H9 (cell line): ENCODE data around the gene TMEM132C. TPM values are rescaled to one million over a fixed set of nuclear protein-coding genes. Genes with fewer than 3 reads are reported as not detected.

Experiments used
- DNase-seq: peaks from one replicate; pipeline ENCODE4 v3.0.0-alpha.2; 2017
- H2AFZ ChIP-seq: one replicate; pipeline ENCODE4 v1.6.1; 2013; ENCODE audit warnings: mild to moderate bottlenecking, low read length, control low read depth, moderate library complexity
- H2AK5ac ChIP-seq: 2 replicates; pipeline ENCODE4 v1.6.1; 2013; ENCODE audit warnings: low read length, control low read depth, mixed read lengths; ENCODE audit not compliant: insufficient read length
- H2BK120ac ChIP-seq: one replicate; pipeline ENCODE4 v1.6.1; 2013; ENCODE audit warnings: low read depth, mild to moderate bottlenecking, low read length, control low read depth, inconsistent platforms; ENCODE audit not compliant: poor library complexity, severe bottlenecking
- H2BK12ac ChIP-seq: 2 replicates; pipeline ENCODE4 v1.6.1; 2013; ENCODE audit warnings: low read length, control low read depth, mixed read lengths, low read depth; ENCODE audit not compliant: insufficient read length
- H2BK15ac ChIP-seq: 2 replicates; pipeline ENCODE4 v1.6.1; 2013; ENCODE audit warnings: low read depth, low read length, control low read depth
- H2BK20ac ChIP-seq: one replicate; pipeline ENCODE4 v1.6.1; 2013; ENCODE audit warnings: low read depth, mild to moderate bottlenecking, low read length, control low read depth, inconsistent platforms; ENCODE audit not compliant: poor library complexity, severe bottlenecking
- H2BK5ac ChIP-seq: 2 replicates; pipeline ENCODE4 v1.6.1; 2013; ENCODE audit warnings: low read length, control low read depth, mixed read lengths; ENCODE audit not compliant: insufficient read length
- H3K14ac ChIP-seq: 2 replicates; pipeline ENCODE4 v1.6.1; 2013; ENCODE audit warnings: low read length, control low read depth; ENCODE audit not compliant: insufficient read depth
- H3K18ac ChIP-seq: 2 replicates; pipeline ENCODE4 v1.6.1; 2013; ENCODE audit warnings: low read depth, mild to moderate bottlenecking, mixed read lengths, low read length, control low read depth; ENCODE audit not compliant: insufficient read length
- H3K23ac ChIP-seq: 2 replicates; pipeline ENCODE4 v1.6.1; 2013; ENCODE audit warnings: low read length, control low read depth, mixed read lengths, low read depth; ENCODE audit not compliant: insufficient read length
- H3K23me2 ChIP-seq: 2 replicates; pipeline ENCODE4 v1.6.1; 2013; ENCODE audit warnings: low read depth, mild to moderate bottlenecking, mixed read lengths, low read length, control low read depth; ENCODE audit not compliant: insufficient read length, poor library complexity, severe bottlenecking
- H3K27ac ChIP-seq: 2 replicates; pipeline ENCODE4 v1.5.1; 2013; ENCODE audit warnings: low read length, control low read depth, mixed read lengths, low read depth; ENCODE audit not compliant: insufficient read length
- H3K27me3 ChIP-seq: 2 replicates; pipeline ENCODE4 v1.6.1; 2013; ENCODE audit warnings: low read length, control low read depth, inconsistent platforms; ENCODE audit not compliant: insufficient read depth
- H3K4ac ChIP-seq: 2 replicates; pipeline ENCODE4 v1.6.1; 2013; ENCODE audit warnings: low read depth, mild to moderate bottlenecking, control low read depth, inconsistent platforms, low read length, moderate library complexity
- H3K4me1 ChIP-seq: 2 replicates; pipeline ENCODE4 v1.6.1; 2013; ENCODE audit warnings: low read length, control low read depth, inconsistent platforms; ENCODE audit not compliant: insufficient read depth
- H3K4me2 ChIP-seq: 2 replicates; pipeline ENCODE4 v1.6.1; 2013; ENCODE audit warnings: low read length, control low read depth, mixed read lengths; ENCODE audit not compliant: insufficient read length, insufficient read depth
- H3K56ac ChIP-seq: 2 replicates; pipeline ENCODE4 v1.6.1; 2013; ENCODE audit warnings: low read depth, mild to moderate bottlenecking, mixed read lengths, low read length, control low read depth; ENCODE audit not compliant: insufficient read length
- H3K79me1 ChIP-seq: 2 replicates; pipeline ENCODE4 v1.6.1; 2013; ENCODE audit warnings: low read depth, mild to moderate bottlenecking, moderate library complexity, low read length, control low read depth, inconsistent platforms; ENCODE audit not compliant: insufficient read depth, poor library complexity, severe bottlenecking
- H3K79me2 ChIP-seq: 2 replicates; pipeline ENCODE4 v1.6.1; 2013; ENCODE audit warnings: low read length, control low read depth, inconsistent platforms; ENCODE audit not compliant: insufficient read depth
- H3K9ac ChIP-seq: 2 replicates; pipeline ENCODE4 v1.6.1; 2013; ENCODE audit warnings: low read length, control low read depth, mixed read lengths; ENCODE audit not compliant: insufficient read length; ENCODE audit errors: extremely low read depth
- H3K9me3 ChIP-seq: one replicate; pipeline ENCODE4 v1.6.1; 2013; ENCODE audit warnings: low read depth, low read length, inconsistent platforms; ENCODE audit not compliant: control insufficient read depth
- H3T11ph ChIP-seq: one replicate; pipeline ENCODE4 v1.6.1; 2013; ENCODE audit warnings: mild to moderate bottlenecking, low read length, control low read depth, inconsistent platforms
- H4K20me1 ChIP-seq: one replicate; pipeline ENCODE4 v1.6.1; 2013; ENCODE audit not compliant: control insufficient read depth, insufficient read length, insufficient read depth
- H4K5ac ChIP-seq: 2 replicates; pipeline ENCODE4 v1.6.1; 2013; ENCODE audit warnings: low read depth, mild to moderate bottlenecking, mixed read lengths, low read length, control low read depth; ENCODE audit not compliant: insufficient read length
- H4K8ac ChIP-seq: replicated peaks from 2 replicates; pipeline ENCODE4 v1.6.1; 2013; ENCODE audit warnings: low read length, control low read depth, mixed read lengths, low read depth; ENCODE audit not compliant: insufficient read length
- H4K91ac ChIP-seq: 2 replicates; pipeline ENCODE4 v1.6.1; 2013; ENCODE audit warnings: low read depth, mild to moderate bottlenecking, moderate library complexity, mixed read lengths, low read length, control low read depth; ENCODE audit not compliant: insufficient read length
- H3K27ac Mint-ChIP-seq, 3 experiments: 2 replicates in 2 of 3; 3 replicates in 1 of 3; pipeline ENCODE4 v1.8.0; 2020 to 2021; ENCODE audit warnings: mixed read lengths in 3 of 3, mild to moderate bottlenecking in 1 of 3, moderate library complexity in 1 of 3
- H3K27me3 Mint-ChIP-seq: 2 replicates; pipeline ENCODE4 v1.8.0; 2021; ENCODE audit warnings: low read depth, mild to moderate bottlenecking, moderate library complexity, mixed read lengths
- H3K36me3 Mint-ChIP-seq, 3 experiments: 2 replicates in 2 of 3; 3 replicates in 1 of 3; pipeline ENCODE4 v1.8.0; 2020 to 2021; ENCODE audit warnings: low read depth in 3 of 3, mixed read lengths in 3 of 3; ENCODE audit not compliant: insufficient read depth in 1 of 3
- H3K4me1 Mint-ChIP-seq, 2 experiments: 2 replicates each; pipeline ENCODE4 v1.8.0; 2020; ENCODE audit warnings: mixed read lengths in 2 of 2
- H3K4me3 Mint-ChIP-seq, 2 experiments: 2 replicates in 1 of 2; 3 replicates in 1 of 2; pipeline ENCODE4 v1.8.0; 2020 to 2021; ENCODE audit warnings: mild to moderate bottlenecking in 2 of 2, mixed read lengths in 2 of 2, moderate library complexity in 1 of 2
- H3K9me3 Mint-ChIP-seq, 2 experiments: 2 replicates in 1 of 2; 3 replicates in 1 of 2; pipeline ENCODE4 v1.8.0; 2020; ENCODE audit warnings: mild to moderate bottlenecking in 2 of 2, mixed read lengths in 2 of 2, moderate library complexity in 1 of 2
- WGBS: extraction: QIAGEN DNeasy Blood & Tissue Kit; methylation state at CpG from one replicate; pipeline ENCODE4 v1.1.7; 2013; ENCODE audit warnings: missing lambda C conversion rate, low lambda C conversion rate, mixed read lengths; ENCODE audit not compliant: insufficient read length; ENCODE audit errors: extremely low coverage; 5-methylcytosine and 5-hydroxymethylcytosine counted together
- total RNA-seq: library from RNA; stranded (reverse); gene quantifications from 2 replicates; pipeline ENCODE4 v1.2.1, GENCODE V29; 2021
- TF ChIP-seq, protein P1 (sequence below): fragments of 200-600 bp; sonication (generic); conservative IDR thresholded peaks from 3 replicates; pipeline ENCODE4 v1.8.0; 2021; ENCODE audit warnings: antibody characterized with exemption, mild to moderate bottlenecking

The TMEM132C gene
- total RNA-seq, 1 experiment from 2014 or later = 0.22 TPM

DNA sequence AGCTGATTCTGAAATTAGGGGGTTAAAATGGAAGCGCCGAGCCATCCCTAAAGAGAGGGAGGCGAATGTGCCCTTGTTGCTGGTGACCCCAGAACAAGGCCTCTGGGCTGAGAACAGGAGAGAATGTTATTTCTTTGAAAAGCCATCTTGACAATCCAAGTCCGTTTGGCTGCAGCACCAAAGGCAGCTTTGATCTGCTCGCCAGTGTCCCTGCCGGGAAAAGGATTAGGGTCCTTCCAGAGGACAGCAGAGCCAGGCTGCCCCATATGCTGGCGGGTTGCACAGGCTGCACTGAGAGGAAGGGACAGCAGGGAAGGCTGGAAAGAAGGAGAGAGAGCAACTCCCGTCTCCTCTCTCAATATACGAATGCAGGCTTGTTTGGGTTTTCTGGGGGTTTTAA lies 141.7 kb downstream of the TMEM132C start:
- H2BK5ac ChIP-seq = no peak overlapping the region
- no peak overlapping the region for H2AFZ ChIP-seq
- H2BK20ac ChIP-seq = no peak overlapping the region
- H2BK12ac ChIP-seq = no peak overlapping the region
- H3K9me3 Mint-ChIP-seq = peaks cover 0 to 3% of the 10 kb centered on the region in 2 experiments; a peak in 1 of 5 replicates
- H4K91ac ChIP-seq = no peak overlapping the region
- no peaks in the 10 kb centered on the region for H3K4me1 ChIP-seq
- H3K4me3 Mint-ChIP-seq = no peak overlapping the region
- no CpG with 5 or more reads among the region's 9 CpGs for WGBS
- H3K4me1 Mint-ChIP-seq = peaks cover 9 to 10% of the 10 kb centered on the region in 2 experiments
- no peak overlapping the region for H3K56ac ChIP-seq
- H2BK15ac ChIP-seq = no peak overlapping the region
- H3K4me2 ChIP-seq = no peak overlapping the region
- no peak overlapping the region for H3K4ac ChIP-seq
- no peak overlapping the region for H3K14ac ChIP-seq
- H3K79me2 ChIP-seq = no peaks in the 10 kb centered on the region
- H2BK120ac ChIP-seq = no peak overlapping the region
- H3K23ac ChIP-seq = no peak overlapping the region
- H3K79me1 ChIP-seq = no peaks in the 10 kb centered on the region
- peaks cover 3% of the 10 kb centered on the region; the same call in 1 of the 2 replicates for H3K27me3 ChIP-seq
- H3K18ac ChIP-seq = no peak overlapping the region
- peaks cover 3% of the 10 kb centered on the region for H3K23me2 ChIP-seq
- peaks cover 39% of the 10 kb centered on the region for H3K27me3 Mint-ChIP-seq
- H3K27ac Mint-ChIP-seq = peak overlapping the region in 1 of 3 experiments; percentile 7; a peak in 1 of 7 replicates
- peaks cover 0 to 10% (median 1%) of the 10 kb centered on the region in 3 experiments; a peak in 1 of 7 replicates for H3K36me3 Mint-ChIP-seq
- no peak overlapping the region for H3K27ac ChIP-seq
- no peak overlapping the region for H4K5ac ChIP-seq
- H3K9me3 ChIP-seq = no peaks in the 10 kb centered on the region
- no peak overlapping the region for H4K8ac ChIP-seq
- H4K20me1 ChIP-seq = no peaks in the 10 kb centered on the region
- no peak overlapping the region for H3K9ac ChIP-seq
- DNase-seq = no peak
- TF ChIP-seq, protein P1, sequence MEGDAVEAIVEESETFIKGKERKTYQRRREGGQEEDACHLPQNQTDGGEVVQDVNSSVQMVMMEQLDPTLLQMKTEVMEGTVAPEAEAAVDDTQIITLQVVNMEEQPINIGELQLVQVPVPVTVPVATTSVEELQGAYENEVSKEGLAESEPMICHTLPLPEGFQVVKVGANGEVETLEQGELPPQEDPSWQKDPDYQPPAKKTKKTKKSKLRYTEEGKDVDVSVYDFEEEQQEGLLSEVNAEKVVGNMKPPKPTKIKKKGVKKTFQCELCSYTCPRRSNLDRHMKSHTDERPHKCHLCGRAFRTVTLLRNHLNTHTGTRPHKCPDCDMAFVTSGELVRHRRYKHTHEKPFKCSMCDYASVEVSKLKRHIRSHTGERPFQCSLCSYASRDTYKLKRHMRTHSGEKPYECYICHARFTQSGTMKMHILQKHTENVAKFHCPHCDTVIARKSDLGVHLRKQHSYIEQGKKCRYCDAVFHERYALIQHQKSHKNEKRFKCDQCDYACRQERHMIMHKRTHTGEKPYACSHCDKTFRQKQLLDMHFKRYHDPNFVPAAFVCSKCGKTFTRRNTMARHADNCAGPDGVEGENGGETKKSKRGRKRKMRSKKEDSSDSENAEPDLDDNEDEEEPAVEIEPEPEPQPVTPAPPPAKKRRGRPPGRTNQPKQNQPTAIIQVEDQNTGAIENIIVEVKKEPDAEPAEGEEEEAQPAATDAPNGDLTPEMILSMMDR = no peak
- H3T11ph ChIP-seq = no peak overlapping the region
- H2AK5ac ChIP-seq = no peak overlapping the region
